Astrocyte (in vitro differentiated cells and primary cell): ENCODE data around the gene BRINP1.

Source experiments
- EZH2 ChIP-seq: IDR thresholded peaks from 2 replicates; pipeline ENCODE4 v1.6.1; 2012; ENCODE audit warnings: mild to moderate bottlenecking, low read length, inconsistent platforms; ENCODE audit not compliant: insufficient read depth
- TF ChIP-seq, protein P1 (sequence below): IDR thresholded peaks from 2 replicates; pipeline ENCODE4 v1.5.1; 2011; ENCODE audit warnings: low read depth, mild to moderate bottlenecking, inconsistent platforms, low read length, moderate library complexity; ENCODE audit not compliant: insufficient read depth

DNA sequence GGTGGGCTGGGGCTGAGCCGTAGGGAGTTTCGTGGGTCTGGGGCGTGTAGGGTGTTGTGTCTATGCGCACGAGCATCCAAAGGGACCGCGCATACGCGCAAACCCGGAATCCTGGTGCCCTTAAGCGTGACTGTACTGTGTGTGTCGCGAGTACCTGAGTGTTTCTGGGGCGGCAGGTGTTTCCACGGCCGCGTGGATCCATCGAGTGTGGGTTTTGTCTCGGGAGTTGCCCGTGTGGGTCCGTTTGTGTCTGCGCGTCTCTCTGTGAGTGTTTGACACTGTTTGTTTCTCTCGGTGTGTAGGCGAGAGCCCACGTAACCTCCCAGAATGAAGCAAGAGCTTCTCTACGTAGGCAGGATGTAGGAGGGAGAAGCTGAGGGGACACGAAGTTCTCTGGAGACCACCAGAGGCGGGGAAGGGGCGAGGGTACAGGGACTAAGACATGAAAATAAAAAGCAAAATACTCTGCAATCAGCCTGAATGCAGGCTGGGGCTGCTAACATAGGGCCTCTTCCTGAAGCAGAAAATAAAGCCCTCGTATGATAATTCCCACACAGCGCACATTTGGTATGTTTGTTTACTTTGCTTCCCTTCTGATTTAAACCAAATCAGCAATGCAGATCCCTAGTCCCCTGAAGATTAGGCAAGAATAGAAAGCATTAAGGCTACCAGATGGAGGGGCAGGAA is 588 bp upstream of the BRINP1 start:
- TF ChIP-seq, protein P1, sequence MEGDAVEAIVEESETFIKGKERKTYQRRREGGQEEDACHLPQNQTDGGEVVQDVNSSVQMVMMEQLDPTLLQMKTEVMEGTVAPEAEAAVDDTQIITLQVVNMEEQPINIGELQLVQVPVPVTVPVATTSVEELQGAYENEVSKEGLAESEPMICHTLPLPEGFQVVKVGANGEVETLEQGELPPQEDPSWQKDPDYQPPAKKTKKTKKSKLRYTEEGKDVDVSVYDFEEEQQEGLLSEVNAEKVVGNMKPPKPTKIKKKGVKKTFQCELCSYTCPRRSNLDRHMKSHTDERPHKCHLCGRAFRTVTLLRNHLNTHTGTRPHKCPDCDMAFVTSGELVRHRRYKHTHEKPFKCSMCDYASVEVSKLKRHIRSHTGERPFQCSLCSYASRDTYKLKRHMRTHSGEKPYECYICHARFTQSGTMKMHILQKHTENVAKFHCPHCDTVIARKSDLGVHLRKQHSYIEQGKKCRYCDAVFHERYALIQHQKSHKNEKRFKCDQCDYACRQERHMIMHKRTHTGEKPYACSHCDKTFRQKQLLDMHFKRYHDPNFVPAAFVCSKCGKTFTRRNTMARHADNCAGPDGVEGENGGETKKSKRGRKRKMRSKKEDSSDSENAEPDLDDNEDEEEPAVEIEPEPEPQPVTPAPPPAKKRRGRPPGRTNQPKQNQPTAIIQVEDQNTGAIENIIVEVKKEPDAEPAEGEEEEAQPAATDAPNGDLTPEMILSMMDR, result no peak
- no peak for TF ChIP-seq EZH2
